Kidney epithelial cell (primary cell): Measurements from ENCODE around the gene MRPL14. TPM values are rescaled to one million over a fixed set of nuclear protein-coding genes. Genes with fewer than 3 reads are reported as not detected.

Source experiments
- DNase-seq: peaks from one replicate; pipeline ENCODE4 v3.0.0-alpha.2; 2010; ENCODE audit warnings: low read depth
- H3K27me3 ChIP-seq: 2 replicates; pipeline ENCODE4 v1.6.0; 2011; ENCODE audit warnings: low read length; ENCODE audit not compliant: control insufficient read depth, insufficient read depth
- H3K36me3 ChIP-seq: 2 replicates; pipeline ENCODE4 v1.5.1; 2011; ENCODE audit warnings: low read length; ENCODE audit not compliant: control insufficient read depth, insufficient read depth
- H3K4me3 ChIP-seq: 2 replicates; pipeline ENCODE4 v1.5.1; 2011; ENCODE audit warnings: low read depth, mild to moderate bottlenecking, control low read depth, low read length
- CTCF ChIP-seq: IDR thresholded peaks from 2 replicates; pipeline ENCODE4 v1.5.1; 2011; ENCODE audit warnings: mild to moderate bottlenecking, moderate library complexity, low read length, control low read depth, inconsistent platforms; ENCODE audit not compliant: insufficient read depth, poor library complexity, severe bottlenecking
- total RNA-seq: library from RNA; depleted of rRNA; stranded (reverse); fragments of >200 nt; gene quantifications from 2 replicates; pipeline ENCODE4 v1.2.3, GENCODE V29; 2015

MRPL14 gene
- total RNA-seq, 1 donor from 2014 or later: 98.5 TPM

GRCh38 chr6:44138717-44139350 lies 11.6 kb upstream of the MRPL14 start:
- peaks cover 1% of the 10 kb centered on the region for H3K36me3 ChIP-seq
- no peak for TF ChIP-seq CTCF
- no peak for DNase-seq

GRCh38 chr6:44135875-44136274 lies 8.6 kb upstream of the MRPL14 start:
- no peak overlapping the region for H3K4me3 ChIP-seq
- DNase-seq: no peak
- no peaks in the 10 kb centered on the region for H3K27me3 ChIP-seq
- H3K36me3 ChIP-seq: peaks cover 1% of the 10 kb centered on the region
- TF ChIP-seq CTCF: no peak

More at GRCh38 chr6:44138717-44139350, 11.6 kb upstream of the MRPL14 start:
- Histone ChIP-seq H3K27me3 (no peaks in the 10 kb centered on the region), H3K4me3 (no peak overlapping the region)

- TF ChIP-seq CTCF: no peak
- H3K27me3 ChIP-seq: no peaks in the 10 kb centered on the region
- H3K36me3 ChIP-seq: peaks cover 1% of the 10 kb centered on the region
- DNase-seq: no peak
- H3K4me3 ChIP-seq: no peak overlapping the region
These were observed 8.0 kb upstream of the MRPL14 start for GRCh38 chr6:44135173-44135758.

- Histone ChIP-seq H3K4me3 (no peak overlapping the region), H3K27me3 (no peaks in the 10 kb centered on the region), H3K36me3 (peaks cover 1% of the 10 kb centered on the region)
- DNase-seq: no peak
- TF ChIP-seq CTCF: no peak
These were observed 6.9 kb upstream of the MRPL14 start for GRCh38 chr6:44133981-44134711.

- Histone ChIP-seq H3K36me3 (peaks cover 1% of the 10 kb centered on the region), H3K27me3 (no peaks in the 10 kb centered on the region), H3K4me3 (no peak overlapping the region)
- TF ChIP-seq CTCF: no peak
- DNase-seq: no peak
These were observed 6.0 kb upstream of the MRPL14 start for GRCh38 chr6:44133003-44133931.
